Activated T-cell treated with anti-CD3 and anti-CD28 coated beads, Interleukin-2, amount 50 U/mL, for 48 hours (primary cell): ENCODE data around the gene CBLN3.

Experiments used
- DNase-seq, 2 experiments: peaks; one replicate each; pipeline ENCODE4 v3.0.0-alpha.2; 2020

The CBLN3 gene

DNA sequence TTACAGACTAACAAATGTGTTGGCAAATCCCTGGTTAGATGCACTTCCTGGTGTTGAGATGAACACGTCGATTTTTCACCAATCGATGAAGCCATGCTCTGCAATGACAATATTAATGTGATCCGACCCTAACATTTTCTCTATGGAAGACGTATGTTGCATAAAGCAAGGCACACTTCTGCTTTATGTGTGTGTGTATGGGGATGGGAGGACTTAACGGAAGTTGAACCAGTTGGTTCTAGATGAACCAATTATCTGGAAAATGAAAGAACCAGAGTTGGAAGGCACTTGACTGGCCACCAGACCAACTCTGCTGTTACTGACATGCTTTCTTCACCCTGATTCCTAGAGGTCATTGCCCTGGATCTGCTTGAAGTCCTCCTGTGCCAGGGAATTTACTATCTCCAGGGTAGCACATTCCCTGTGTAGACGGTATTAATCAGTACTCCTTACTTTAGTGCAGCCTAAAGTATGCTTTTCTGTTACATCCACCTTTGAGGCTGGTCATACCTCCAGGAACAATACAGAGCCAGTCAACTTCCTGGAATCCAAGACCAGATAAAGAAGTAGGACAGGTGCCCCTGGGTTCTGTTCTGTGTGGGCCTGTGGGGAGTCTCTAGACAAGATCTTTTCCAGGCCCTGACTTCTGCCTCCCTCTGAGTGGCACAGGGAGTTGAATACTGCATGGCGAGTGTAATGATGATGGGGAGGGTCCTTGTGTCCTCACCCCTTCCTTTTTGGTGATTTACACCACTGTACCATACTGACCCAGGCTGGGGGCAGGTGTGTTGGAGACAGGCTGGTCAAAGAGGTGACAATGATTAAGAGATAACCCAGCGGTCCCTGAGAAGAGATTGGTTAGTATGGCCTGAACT is 9.0 kb upstream of the CBLN3 start:
- DNase-seq: no peak

DNA sequence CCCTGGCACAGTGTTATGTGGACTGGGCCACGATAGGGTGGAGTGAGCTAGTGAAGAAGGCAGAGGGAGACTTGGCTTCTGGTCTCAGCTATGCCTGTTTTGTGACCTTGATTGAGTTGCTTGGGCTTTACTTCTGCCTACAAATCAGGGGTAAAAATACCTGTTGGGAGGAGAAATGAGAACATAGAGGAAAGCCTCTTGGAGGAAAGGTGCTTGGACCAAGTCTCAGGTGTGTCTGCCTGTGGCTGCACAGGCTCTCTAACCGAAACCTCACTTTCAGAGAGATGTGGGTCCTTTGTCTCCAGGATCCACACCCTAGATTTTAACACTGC is 8.2 kb upstream of the CBLN3 start:
- no peak for DNase-seq

DNA sequence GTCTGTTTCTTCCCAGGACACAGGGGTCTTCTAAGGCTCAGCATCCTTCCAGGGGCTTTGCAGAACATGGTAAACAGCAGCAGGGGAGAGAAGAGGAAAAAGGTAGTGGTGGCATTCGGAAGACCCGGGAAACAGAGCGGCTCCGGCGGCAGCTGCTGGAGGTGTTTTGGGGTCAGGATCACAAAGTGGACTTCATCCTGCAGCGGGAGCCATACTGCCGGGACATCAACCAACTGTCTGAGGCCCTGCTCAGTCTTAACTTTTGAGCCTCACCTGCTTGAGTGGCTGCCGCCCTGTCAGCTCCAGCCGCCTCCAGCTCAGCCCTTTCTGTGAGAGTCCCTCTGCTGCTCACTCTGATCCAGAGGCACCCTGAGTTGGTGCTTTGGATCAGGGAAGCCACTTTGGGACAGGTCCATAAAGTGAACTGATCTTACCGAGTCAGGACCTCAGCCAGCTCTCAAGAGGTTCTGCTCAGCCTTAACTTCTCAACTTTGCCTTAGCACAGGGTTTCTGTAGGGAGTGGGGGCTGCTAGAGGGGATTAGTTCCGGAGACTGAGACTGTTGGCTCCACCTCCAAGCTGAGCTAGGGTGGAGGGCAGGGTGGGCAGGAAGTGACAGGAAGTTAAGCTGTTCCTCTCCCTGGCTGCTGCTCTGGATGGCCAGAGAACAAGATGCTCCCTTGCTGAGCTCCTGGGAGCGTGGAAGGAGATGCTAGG is 7.7 kb upstream of the CBLN3 start:
- no peak for DNase-seq

DNA sequence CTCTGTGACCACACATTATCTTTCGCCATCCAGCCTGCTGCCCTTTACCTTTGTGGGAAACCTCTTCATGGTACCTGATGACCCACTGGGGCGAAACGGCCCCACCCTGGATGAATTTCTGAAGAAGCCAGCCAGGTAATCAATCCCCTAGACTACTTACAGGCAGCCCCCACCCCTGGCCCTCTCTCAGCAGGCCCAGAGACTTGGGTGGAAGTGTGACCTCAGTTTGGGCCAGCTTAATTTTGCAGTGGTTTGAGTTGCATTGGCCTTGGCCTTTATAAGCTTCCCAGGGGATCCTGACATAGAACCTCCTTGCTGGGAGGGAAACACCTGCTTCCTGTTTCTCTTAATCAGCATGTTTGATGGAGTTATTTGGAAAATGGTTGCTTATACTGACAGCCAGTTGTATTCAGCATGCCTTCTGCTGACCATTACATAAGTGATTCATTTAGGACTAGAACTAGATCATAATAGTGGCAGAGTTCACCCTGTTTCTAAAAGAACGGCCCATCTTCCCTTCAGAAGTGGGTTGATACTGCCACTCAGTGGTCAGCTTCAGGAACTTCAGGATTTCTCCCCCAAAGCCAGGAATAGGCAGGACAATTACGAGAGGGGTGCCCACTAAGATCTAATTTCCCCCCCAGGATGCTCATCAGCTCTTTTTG is 7.0 kb upstream of the CBLN3 start:
- peak in 1 of 2 experiments; percentile 60 for DNase-seq

DNA sequence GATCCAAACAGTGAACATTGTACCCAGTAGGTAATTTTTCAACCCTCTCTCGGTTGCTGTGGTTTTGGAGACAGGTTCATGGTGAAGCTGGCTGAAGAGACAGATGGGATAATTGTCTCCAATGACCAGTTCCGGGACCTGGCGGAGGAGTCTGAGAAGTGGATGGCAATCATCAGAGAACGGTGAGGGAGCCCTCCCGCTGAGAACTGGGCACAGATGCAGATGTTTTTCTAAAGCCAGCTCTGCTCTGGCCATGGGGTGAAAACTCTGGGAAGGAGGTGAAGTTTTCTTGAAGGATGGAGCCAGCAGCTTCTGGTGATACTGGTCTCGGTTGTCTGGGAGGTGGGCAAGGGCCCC is 6.5 kb upstream of the CBLN3 start:
- no peak for DNase-seq

DNA sequence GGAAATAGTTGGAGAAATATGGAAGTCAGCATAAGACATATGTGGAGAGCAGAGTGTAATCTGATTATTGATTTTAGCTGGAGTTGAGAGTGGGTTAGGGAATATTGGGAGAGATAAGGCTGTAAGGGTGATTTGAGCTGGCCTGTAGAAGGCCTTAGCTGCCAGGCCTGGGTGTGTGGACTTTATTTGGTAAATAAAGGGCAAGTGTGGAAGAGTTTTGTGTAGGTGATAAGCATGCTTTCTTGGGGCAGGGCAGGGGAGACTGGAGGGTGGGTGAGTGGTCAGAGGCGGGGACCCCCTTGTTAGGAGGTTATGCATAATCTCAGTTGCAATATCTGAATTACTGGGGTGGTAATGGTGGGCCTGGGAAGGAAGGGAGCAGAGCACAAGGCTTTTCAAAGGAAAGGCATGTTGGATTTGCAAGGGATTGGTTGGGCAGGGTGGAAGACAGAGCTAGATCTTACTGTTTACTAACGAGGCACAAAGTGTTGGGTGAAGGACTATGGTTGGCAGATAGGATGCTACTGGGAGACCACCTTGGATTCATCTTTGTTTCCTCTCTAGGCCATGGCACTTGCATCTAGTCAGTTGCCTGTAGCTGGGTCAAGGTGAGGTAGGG is 5.8 kb upstream of the CBLN3 start:
- no peak for DNase-seq

DNA sequence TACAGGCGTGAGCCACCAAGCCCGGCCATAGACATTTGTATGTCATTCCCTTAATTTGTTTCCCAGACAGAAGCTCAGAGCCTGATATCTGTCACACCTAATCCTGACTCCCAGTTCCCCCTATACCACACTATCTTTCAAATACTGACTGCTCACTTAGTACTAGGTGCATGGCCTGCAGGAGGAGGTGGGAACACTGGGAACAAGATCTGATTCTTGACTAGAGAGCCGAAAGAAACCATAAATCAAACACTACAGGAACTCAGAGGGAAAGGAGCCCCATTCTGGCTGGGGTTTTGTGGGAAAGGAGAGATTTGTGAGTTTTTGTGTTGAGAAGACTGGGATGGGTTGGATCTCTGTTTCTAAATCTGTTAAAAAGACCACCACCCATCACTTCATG is 5.2 kb upstream of the CBLN3 start:
- DNase-seq: no peak

DNA sequence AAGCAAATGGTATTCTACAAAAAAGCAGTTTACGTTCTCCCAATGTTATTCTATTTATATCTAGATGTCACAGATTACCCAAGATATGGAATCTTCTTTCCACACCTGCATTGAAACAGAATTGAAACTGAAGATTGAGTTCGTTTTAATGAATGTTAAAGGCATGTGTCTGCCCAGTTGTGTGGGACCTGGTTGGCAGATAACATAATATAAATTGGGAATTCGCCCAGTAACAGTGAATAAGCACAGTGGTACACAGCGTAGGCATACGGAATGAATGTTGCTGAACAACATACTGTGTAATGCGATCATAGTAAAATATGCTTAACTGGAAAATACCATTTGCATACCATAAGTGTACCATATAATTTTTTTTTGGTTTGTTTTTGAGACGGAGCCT is 4.6 kb upstream of the CBLN3 start:
- no peak for DNase-seq

DNA sequence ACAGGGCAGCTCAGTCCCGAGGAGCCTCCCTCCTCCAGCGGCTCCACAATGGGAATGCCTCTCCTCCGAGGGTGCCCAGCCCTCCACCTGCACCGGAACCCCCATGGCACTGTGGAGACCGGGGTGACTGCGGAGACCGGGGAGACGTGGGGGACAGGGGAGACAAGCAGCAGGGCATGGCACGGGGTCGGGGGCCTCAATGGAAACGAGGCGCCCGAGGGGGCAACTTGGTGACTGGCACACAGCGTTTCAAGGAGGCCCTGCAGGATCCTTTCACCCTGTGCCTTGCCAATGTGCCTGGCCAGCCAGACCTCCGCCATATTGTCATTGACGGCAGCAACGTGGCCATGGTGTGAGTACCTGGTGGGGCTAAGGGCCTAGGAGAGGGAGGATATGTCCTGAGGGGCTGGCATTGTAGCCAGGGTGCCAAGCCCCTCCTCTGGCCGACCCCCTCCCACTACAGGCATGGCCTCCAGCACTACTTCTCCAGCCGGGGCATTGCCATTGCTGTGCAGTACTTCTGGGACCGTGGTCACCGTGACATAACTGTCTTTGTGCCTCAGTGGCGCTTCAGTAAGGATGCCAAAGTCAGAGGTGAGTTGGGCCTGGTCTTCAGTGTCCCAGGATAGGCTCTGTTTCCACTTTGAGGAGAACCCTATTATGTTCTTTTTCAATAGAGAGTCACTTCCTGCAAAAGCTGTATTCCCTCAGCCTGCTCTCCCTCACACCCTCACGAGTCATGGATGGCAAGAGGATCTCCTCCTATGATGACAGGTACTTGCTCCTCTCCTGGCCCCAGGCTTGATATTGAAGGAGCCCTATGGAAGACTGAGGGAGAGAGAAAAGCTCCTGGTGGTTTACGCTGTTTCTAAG is 3.0 kb upstream of the CBLN3 start:
- DNase-seq: peak in 1 of 2 experiments; percentile 17

DNA sequence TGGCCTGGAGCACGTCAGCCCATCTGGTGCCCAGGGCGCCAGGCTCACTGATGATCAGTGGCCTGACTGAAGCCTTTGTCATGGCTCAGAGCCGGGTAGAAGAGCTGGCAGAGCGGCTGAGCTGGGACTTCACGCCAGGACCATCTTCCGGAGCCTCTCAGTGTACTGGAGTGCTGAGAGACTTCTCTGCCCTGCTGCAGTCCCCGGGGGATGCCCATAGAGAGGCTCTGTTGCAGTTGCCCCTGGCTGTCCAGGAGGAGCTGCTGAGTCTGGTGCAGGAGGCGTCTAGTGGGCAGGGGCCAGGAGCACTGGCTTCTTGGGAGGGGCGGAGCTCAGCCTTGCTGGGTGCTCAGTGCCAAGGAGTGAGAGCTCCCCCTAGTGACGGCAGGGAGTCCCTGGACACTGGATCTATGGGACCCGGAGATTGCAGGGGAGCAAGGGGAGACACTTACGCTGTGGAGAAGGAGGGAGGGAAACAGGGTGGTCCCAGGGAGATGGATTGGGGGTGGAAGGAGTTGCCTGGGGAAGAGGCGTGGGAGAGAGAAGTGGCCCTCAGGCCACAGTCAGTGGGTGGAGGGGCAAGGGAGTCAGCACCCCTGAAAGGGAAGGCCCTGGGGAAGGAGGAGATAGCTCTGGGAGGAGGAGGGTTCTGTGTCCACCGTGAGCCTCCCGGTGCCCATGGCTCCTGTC is 2.2 kb upstream of the CBLN3 start:
- peak; percentile 92 to 94 for DNase-seq

DNA sequence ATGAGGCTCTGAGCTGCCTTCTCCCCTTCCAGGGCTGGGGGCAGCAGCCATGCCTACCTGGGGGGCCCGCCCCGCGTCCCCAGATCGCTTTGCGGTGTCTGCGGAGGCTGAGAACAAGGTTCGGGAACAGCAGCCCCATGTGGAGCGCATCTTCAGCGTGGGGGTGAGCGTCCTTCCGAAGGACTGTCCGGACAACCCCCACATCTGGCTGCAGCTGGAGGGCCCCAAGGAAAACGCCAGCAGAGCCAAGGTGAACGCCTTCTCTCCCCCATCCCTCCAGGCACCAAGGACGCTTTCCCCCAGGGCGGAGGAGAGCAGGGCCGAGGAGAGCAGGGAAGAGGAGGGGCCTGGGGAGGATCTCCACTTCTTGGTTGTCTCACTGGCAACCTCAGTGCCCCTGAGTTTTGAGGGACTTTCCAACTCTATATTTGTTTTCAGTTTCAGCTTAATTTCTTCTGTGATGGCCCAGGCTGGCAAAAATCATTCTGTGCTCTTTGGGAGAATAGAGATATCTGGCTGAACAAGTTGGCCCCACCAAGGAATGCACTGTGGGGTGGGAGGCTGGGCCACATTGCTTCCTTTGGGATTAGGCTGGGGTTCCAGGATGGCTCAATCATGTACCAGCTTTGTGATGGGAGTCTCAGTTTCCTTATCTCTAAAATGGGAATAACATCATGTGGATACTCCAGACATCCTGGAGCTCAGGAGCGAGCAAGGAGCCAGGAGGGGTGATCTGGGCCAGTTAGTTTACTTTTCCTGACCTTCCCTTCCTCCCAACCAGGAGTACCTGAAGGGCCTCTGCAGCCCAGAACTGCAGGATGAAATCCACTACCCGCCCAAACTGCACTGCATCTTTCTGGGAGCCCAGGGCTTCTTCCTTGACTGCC is 1.5 kb upstream of the CBLN3 start:
- DNase-seq: peak; percentile 68 to 72

DNA sequence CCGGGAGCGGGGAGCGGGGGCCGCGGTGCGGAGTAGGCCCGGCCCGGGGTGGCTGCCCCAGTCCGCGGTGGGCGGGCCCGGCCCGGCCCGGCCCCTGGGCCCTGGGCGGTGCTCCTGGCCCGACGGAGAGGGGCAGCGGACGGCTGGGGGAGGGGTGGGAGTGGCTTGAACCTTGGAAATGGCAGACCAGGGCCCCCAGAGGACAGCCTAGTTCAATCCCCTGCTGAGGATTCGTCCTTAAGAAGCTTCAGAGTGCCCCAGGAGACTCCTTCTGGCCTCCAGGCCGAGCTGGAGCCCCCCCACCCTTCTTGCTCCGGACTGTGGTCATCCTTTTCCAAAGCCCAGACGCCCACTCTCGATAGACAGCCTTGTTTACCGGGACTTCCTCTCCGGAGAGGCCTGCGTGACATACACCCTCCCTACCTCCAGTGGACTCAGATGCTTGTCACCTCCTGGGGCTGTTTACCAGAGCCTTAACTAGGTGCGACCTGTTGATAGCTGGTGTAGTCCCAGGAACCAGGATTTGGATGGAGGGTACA is 744 bp upstream of the CBLN3 start:
- DNase-seq: peak in 1 of 2 experiments; percentile 78

DNA sequence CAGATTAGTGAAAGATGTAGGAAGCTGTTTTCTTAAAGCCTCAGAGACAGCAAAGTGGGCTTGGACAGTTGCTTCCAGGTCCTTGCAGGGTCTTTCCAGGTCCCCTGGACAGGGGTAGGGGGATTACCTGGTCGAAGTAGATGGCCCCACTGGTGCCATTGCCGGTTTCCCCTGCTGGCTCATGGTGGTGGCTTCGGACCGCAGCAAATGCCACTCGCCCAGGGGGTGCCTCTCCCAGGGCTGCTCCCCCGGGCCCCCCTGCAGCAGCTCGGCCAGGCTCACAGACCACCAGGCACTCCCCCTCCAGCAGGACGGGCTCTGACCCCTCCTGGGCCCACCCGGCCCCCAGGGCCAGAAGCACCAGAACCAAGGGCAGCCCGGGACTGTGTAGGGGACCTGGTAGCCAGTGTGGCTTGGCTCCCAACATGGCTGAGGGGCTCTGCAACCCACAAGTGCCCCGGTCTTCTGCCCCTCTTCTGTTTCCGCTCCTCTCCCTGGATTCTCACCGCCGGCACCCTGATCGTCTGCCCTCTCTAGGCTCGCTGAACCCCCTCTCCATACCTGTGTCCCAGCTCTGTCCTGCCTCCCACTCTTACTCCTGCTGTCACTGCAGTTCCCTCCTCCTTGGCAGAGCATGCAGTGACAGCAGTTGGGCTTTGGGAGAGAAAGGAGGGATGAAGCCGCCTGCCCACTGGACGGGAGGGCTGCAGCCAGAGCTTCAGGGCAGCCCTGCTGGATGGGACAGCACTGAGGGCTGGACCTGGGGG is 657 bp downstream of the CBLN3 start:
- DNase-seq: peak in 1 of 2 experiments; percentile 9

DNA sequence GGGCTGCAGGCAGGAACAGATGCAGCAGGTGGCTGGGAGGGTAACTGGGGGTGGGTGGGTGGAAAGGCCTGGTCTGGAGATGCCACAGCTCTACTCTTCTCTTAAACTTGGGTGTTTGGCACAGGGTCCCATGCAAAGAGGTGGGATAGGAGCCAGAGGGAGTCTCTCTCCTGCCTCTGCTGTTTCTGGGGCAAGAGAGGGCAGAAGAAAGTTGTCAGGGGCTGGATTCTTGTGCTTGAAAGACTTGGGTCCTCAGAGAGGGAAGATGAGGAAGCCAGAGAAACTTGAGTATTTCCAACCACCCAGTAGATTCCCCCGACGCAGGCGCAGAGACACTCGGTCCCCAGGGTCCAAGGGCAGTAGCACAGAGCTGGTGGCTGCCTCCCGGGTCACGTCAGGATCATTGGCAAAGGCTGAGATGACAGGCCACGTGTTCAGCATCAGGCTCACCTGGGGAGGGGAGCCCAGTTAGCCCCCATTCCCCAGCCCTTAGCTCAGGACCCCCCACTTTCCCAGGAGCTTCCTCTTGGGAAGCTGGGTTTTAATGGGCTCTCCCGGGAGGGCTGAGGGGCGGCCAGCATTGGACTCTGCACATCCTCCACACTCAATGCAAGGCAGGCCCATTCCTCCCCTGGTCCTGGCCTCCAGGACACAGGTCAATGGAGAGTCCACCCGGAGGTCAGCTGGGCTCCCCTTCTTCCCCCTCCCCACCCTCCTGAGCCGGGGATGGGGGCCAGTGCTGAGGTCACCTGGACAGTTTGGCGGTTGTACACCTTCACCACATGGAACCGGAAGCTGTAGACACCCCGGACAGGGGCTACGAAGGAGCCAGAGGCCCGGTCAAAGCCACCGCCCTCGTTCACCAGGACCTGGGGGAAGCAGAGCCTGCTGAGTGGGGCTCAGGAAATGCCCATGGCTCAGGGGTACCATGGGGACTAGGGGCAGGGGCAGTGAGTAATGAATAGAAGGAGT is 1.6 kb downstream of the CBLN3 start:
- peak in 1 of 2 experiments; percentile 14 for DNase-seq

DNA sequence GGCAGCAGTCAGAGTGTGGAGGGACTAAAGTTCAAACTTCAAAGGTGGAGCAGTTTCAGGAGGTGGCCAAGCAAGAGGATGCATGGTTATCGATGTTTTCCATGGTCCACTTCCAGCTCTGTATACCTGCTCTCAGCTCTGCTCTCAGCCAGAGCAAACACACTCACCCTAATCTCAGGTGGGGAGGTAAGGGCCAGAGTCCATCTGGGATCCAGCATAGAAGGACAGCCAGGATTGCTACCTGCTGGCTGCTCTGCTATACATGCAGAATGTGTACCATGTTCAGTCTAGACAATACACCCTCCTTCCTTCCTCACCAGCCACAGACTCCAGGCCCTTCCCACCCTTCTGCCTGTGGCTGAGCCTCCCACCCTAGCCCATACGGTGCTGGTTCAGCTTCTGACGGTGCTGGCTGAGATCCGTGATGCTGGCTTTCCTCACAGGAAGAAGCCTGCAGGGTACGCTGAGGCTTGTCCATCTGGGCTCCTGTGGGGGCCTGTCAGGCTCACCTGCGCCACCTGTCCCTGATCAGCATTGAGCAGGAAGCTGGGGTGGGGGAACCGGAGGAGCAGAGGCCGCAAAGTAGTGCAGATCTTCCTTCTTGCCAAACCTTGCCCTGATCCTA is 2.4 kb downstream of the CBLN3 start:
- peak in 1 of 2 experiments; percentile 13 for DNase-seq

DNA sequence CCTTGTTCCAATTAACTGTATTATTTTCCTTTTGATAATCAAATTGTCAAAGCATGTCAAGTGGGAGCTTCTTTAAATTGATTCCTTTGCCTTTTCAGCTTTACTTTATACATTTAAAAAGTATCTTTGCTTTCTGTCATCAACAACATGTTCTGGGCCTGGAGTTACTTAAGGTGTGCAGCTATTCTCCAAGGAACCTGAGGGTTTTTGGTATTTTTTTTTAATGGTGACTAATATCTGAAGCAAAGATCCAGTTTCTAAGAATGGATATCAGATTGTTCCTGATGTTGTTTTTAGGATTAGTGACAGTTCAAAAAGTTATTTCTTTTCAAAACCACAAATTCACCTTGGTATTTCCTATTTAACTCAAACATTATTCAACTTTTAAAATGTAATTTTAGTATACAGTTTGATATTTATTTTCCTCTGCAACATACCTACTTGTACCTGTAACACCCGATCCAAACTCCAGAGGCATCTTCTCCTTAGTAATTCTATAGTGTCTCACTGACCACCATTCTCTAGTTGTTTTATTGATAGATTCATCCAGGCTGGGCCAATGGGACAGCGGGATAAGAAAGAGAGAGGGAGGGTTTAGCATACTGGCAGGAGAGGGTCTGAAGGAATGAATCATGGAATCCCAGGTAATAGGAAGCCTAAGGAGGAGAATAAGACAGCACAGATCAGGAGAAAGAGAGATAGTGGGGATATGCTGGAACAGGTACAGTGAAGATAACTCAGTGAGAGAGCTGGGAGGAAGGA is 3.1 kb downstream of the CBLN3 start:
- DNase-seq: no peak

DNA sequence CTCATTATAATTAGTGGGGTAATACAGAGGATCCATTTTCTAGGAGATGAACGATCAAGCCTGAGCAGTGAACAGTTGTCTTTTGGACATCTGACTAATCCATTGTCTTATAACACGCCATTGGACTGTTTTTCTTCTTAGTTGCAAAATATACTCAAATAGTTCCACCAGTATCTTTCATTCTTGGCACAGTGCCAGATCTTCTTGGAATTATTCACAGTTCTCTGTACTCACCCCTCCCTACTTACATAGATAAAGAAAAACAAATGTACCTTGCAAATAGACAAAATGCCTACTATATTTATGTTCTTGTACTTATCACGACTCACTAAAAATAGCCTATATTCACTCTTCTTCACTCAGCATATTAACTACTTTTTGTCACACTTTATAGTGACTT is 3.8 kb downstream of the CBLN3 start:
- DNase-seq: no peak
